DOHH2 (cell line): ENCODE data around the gene WDR59.

Experiments used
- H3F3A ChIP-seq: fragments of 200-600 bp; sonication (generic), shearing (Covaris generic); 2 replicates; pipeline ENCODE4 v1.6.0; 2016; ENCODE audit warnings: antibody characterized with exemption, mild to moderate bottlenecking; ENCODE audit not compliant: control insufficient read depth, insufficient read depth
- H3K27ac ChIP-seq: fragments of 200-600 bp; sonication (generic); 2 replicates; pipeline ENCODE4 v1.5.1; 2014; ENCODE audit warnings: low read depth, mild to moderate bottlenecking, low read length, moderate library complexity
- H3K27me3 ChIP-seq: fragments of 200-600 bp; sonication (generic); 2 replicates; pipeline ENCODE4 v1.6.1; 2014; ENCODE audit warnings: mild to moderate bottlenecking, low read length, mixed read lengths; ENCODE audit not compliant: control insufficient read depth
- H3K36me3 ChIP-seq: fragments of 200-600 bp; sonication (generic); 2 replicates; pipeline ENCODE4 v1.6.1; 2014; ENCODE audit warnings: mild to moderate bottlenecking, low read length, moderate library complexity, mixed read lengths; ENCODE audit not compliant: control insufficient read depth
- H3K4me1 ChIP-seq: fragments of 200-600 bp; sonication (generic); 2 replicates; pipeline ENCODE4 v1.6.1; 2014; ENCODE audit warnings: mild to moderate bottlenecking, low read length, mixed read lengths; ENCODE audit not compliant: control insufficient read depth
- H3K4me2 ChIP-seq: fragments of 200-600 bp; sonication (generic); 2 replicates; pipeline ENCODE4 v1.6.0; 2014; ENCODE audit warnings: mild to moderate bottlenecking, low read length, moderate library complexity
- H3K4me3 ChIP-seq: fragments of 200-600 bp; sonication (generic); 2 replicates; pipeline ENCODE4 v1.5.1; 2014; ENCODE audit warnings: mild to moderate bottlenecking, low read length, mixed read lengths
- H3K79me2 ChIP-seq: fragments of 200-600 bp; sonication (generic); 2 replicates; pipeline ENCODE4 v1.6.1; 2014; ENCODE audit warnings: mild to moderate bottlenecking, low read length, mixed read lengths; ENCODE audit not compliant: control insufficient read depth
- H3K9me2 ChIP-seq: fragments of 200-600 bp; sonication (generic); replicated peaks from 2 replicates; pipeline ENCODE4 v1.6.1; 2014; ENCODE audit warnings: mild to moderate bottlenecking, low read length, mixed read lengths; ENCODE audit not compliant: control insufficient read depth
- H3K9me3 ChIP-seq: fragments of 200-600 bp; sonication (generic); 2 replicates; pipeline ENCODE4 v1.6.1; 2014; ENCODE audit warnings: antibody characterized with exemption, low read length, mixed read lengths; ENCODE audit not compliant: control insufficient read depth, insufficient read depth
- H4K20me1 ChIP-seq: fragments of 200-600 bp; sonication (generic); 2 replicates; pipeline ENCODE4 v1.6.0; 2014; ENCODE audit warnings: low read depth, mild to moderate bottlenecking, antibody characterized with exemption, low read length, moderate library complexity; ENCODE audit not compliant: control insufficient read depth, insufficient read depth
- CTCF ChIP-seq: fragments of 200-600 bp; sonication (generic); IDR thresholded peaks from one replicate; pipeline ENCODE4 v1.5.1; 2014; ENCODE audit warnings: antibody characterized with exemption, mild to moderate bottlenecking, low read depth, low read length; ENCODE audit not compliant: poor library complexity, severe bottlenecking
- EZH2phosphoT487 ChIP-seq: fragments of 200-600 bp; sonication (generic); IDR thresholded peaks from 2 replicates; pipeline ENCODE4 v1.6.1; 2017; ENCODE audit warnings: borderline replicate concordance, mild to moderate bottlenecking, antibody characterized with exemption, low read length, moderate library complexity, mixed read lengths

Gene WDR59

DNA sequence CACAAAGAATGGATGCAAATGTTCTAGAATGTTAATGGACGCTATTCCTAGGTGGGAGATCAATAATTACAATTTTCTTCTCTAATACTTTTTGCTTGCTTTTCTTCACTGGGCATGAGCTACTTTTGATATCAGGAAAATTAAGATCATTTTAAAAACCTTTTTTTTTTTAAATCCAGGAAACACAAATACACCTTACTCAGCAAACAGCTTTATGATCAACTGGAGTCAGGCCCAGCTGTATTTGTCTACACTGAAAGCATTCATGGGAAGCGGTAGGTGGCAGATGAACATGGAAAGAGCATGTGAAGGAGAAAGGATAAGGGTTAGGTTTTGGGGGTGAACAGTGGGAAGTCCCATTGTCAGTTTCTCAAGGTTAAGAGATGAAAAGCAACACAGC lies 97.8 kb downstream of the WDR59 start:
- no peaks in the 10 kb centered on the region for H3K9me3 ChIP-seq
- no peaks in the 10 kb centered on the region; the same call in 1 of the 2 replicates for H3K4me1 ChIP-seq
- peaks cover 22% of the 10 kb centered on the region for H3K36me3 ChIP-seq
- H3K27me3 ChIP-seq: no peaks in the 10 kb centered on the region
- H3K9me2 ChIP-seq: no peaks in the 10 kb centered on the region
- TF ChIP-seq CTCF (no peak), EZH2phosphoT487 (no peak)
- H3K4me3 ChIP-seq: no peak overlapping the region
- H3K27ac ChIP-seq: no peak overlapping the region
- no peaks in the 10 kb centered on the region for H3F3A ChIP-seq
- H3K79me2 ChIP-seq: no peaks in the 10 kb centered on the region
- no peaks in the 10 kb centered on the region for H4K20me1 ChIP-seq
- no peak overlapping the region for H3K4me2 ChIP-seq

GRCh38 chr16:74877706-74878105 lies 107.2 kb downstream of the WDR59 start:
- no peak overlapping the region for H3K4me3 ChIP-seq
- H3K36me3 ChIP-seq: no peaks in the 10 kb centered on the region; the same call in 1 of the 2 replicates
- no peaks in the 10 kb centered on the region for H3K27me3 ChIP-seq
- H3K27ac ChIP-seq: no peak overlapping the region
- H3K79me2 ChIP-seq: no peaks in the 10 kb centered on the region
- no peak overlapping the region for H3K4me2 ChIP-seq
- H3K9me2 ChIP-seq: no peaks in the 10 kb centered on the region
- no peaks in the 10 kb centered on the region for H4K20me1 ChIP-seq
- TF ChIP-seq EZH2phosphoT487 (no peak), CTCF (no peak)
- H3K4me1 ChIP-seq: no peaks in the 10 kb centered on the region
- no peaks in the 10 kb centered on the region for H3K9me3 ChIP-seq
- no peaks in the 10 kb centered on the region for H3F3A ChIP-seq

- H3K36me3 ChIP-seq: no peaks in the 10 kb centered on the region; the same call in 1 of the 2 replicates
- H3F3A ChIP-seq: no peaks in the 10 kb centered on the region
- H3K4me3 ChIP-seq: no peak overlapping the region
- H3K9me3 ChIP-seq: no peaks in the 10 kb centered on the region
- H4K20me1 ChIP-seq: no peaks in the 10 kb centered on the region
- no peaks in the 10 kb centered on the region for H3K27me3 ChIP-seq
- H3K9me2 ChIP-seq: no peaks in the 10 kb centered on the region
- H3K4me1 ChIP-seq: peaks cover 9% of the 10 kb centered on the region
- no peak overlapping the region for H3K4me2 ChIP-seq
- TF ChIP-seq EZH2phosphoT487 (no peak), CTCF (no peak)
- H3K79me2 ChIP-seq: no peaks in the 10 kb centered on the region
- H3K27ac ChIP-seq: no peak overlapping the region
Observed at GRCh38 chr16:74874912-74875546, 109.9 kb downstream of the WDR59 start.
